ENCODE results near the gene PQBP1. TPM values are rescaled to one million over a fixed set of nuclear protein-coding genes. Genes with fewer than 3 reads are reported as not detected.

Gene PQBP1
- total and polyA plus RNA-seq, 2 of the 13 experiments (the other 11 are each of a cell fraction or from before 2014, with no cell fraction given): 58.1 to 80.9 TPM

- TF ChIP-seq, protein P1, sequence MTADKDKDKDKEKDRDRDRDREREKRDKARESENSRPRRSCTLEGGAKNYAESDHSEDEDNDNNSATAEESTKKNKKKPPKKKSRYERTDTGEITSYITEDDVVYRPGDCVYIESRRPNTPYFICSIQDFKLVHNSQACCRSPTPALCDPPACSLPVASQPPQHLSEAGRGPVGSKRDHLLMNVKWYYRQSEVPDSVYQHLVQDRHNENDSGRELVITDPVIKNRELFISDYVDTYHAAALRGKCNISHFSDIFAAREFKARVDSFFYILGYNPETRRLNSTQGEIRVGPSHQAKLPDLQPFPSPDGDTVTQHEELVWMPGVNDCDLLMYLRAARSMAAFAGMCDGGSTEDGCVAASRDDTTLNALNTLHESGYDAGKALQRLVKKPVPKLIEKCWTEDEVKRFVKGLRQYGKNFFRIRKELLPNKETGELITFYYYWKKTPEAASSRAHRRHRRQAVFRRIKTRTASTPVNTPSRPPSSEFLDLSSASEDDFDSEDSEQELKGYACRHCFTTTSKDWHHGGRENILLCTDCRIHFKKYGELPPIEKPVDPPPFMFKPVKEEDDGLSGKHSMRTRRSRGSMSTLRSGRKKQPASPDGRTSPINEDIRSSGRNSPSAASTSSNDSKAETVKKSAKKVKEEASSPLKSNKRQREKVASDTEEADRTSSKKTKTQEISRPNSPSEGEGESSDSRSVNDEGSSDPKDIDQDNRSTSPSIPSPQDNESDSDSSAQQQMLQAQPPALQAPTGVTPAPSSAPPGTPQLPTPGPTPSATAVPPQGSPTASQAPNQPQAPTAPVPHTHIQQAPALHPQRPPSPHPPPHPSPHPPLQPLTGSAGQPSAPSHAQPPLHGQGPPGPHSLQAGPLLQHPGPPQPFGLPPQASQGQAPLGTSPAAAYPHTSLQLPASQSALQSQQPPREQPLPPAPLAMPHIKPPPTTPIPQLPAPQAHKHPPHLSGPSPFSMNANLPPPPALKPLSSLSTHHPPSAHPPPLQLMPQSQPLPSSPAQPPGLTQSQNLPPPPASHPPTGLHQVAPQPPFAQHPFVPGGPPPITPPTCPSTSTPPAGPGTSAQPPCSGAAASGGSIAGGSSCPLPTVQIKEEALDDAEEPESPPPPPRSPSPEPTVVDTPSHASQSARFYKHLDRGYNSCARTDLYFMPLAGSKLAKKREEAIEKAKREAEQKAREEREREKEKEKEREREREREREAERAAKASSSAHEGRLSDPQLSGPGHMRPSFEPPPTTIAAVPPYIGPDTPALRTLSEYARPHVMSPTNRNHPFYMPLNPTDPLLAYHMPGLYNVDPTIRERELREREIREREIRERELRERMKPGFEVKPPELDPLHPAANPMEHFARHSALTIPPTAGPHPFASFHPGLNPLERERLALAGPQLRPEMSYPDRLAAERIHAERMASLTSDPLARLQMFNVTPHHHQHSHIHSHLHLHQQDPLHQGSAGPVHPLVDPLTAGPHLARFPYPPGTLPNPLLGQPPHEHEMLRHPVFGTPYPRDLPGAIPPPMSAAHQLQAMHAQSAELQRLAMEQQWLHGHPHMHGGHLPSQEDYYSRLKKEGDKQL (CRISPR knock-in tag; IDR thresholded peaks at IDR 0.05; ENCODE audit: low read depth): no peak
- TF ChIP-seq GRHL1 (CRISPR knock-in tag; conservative IDR thresholded peaks at IDR 0.05) (no peak), TBX3 (IDR thresholded peaks at IDR 0.05; ENCODE audit: borderline replicate concordance) (no peak), ZXDC (CRISPR knock-in tag; IDR thresholded peaks at IDR 0.05) (no peak), HHEX (CRISPR knock-in tag; IDR thresholded peaks at IDR 0.05) (no peak), TSC22D2 (CRISPR knock-in tag; IDR thresholded peaks at IDR 0.05; ENCODE audit: borderline replicate concordance) (no peak)
Observed at GRCh38 chrX:48913605-48914366, 16.1 kb downstream of the PQBP1 start (continued).
